RWPE2 (cell line): ENCODE measurements around the gene RETREG1.

ENCODE experiments used
- ATAC-seq: fragments of 200-7000 bp; cut with Tn5 transposase; 3 replicates; pipeline ENCODE4 v1.9.1; 2021; ENCODE audit warnings: low read depth
- DNase-seq: peaks from one replicate; pipeline ENCODE4 v3.0.0-alpha.2; 2020; ENCODE audit warnings: low spot score
- H3K27ac ChIP-seq: fragments of 450-650 bp; 2 replicates; pipeline ENCODE4 v1.5.1; 2017; ENCODE audit warnings: mild to moderate bottlenecking; ENCODE audit not compliant: poor library complexity, severe bottlenecking
- H3K27me3 ChIP-seq: fragments of 250-450 bp; sonication (Bioruptor Pico); 2 replicates; pipeline ENCODE4 v1.5.1; 2021; ENCODE audit warnings: mild to moderate bottlenecking, moderate library complexity; ENCODE audit not compliant: insufficient read depth, poor library complexity, severe bottlenecking
- H3K36me3 ChIP-seq: fragments of 250-450 bp; sonication (Bioruptor Pico); 2 replicates; pipeline ENCODE4 v1.5.1; 2020; ENCODE audit warnings: low read depth, mild to moderate bottlenecking, moderate library complexity
- H3K4me1 ChIP-seq: fragments of 250-450 bp; sonication (Bioruptor Pico); 2 replicates; pipeline ENCODE4 v1.5.1; 2021; ENCODE audit warnings: mild to moderate bottlenecking, moderate library complexity; ENCODE audit not compliant: insufficient read depth, poor library complexity, severe bottlenecking
- H3K4me3 ChIP-seq: fragments of 250-450 bp; sonication (Bioruptor Pico); 2 replicates; pipeline ENCODE4 v1.5.1; 2021; ENCODE audit warnings: mild to moderate bottlenecking, moderate library complexity; ENCODE audit not compliant: severe bottlenecking
- H3K9me3 ChIP-seq: fragments of 250-450 bp; sonication (Bioruptor Pico); 2 replicates; pipeline ENCODE4 v1.5.1; 2021; ENCODE audit warnings: mild to moderate bottlenecking, moderate library complexity; ENCODE audit not compliant: severe bottlenecking
- CTCF ChIP-seq: fragments of 450-650 bp; IDR thresholded peaks from one replicate; pipeline ENCODE4 v1.5.1; 2017; ENCODE audit warnings: mild to moderate bottlenecking, moderate library complexity; ENCODE audit not compliant: poor library complexity, severe bottlenecking

Gene RETREG1

GRCh38 chr5:16492398-16493140 is 124.2 kb downstream of the RETREG1 start:
- no peak for DNase-seq

GRCh38 chr5:16490911-16491310 is 125.9 kb downstream of the RETREG1 start:
- H3K27ac ChIP-seq, result no peak overlapping the region
- peaks cover 11% of the 10 kb centered on the region for H3K9me3 ChIP-seq
- ATAC-seq, result no peak
- H3K27me3 ChIP-seq, result no peaks in the 10 kb centered on the region
- peaks cover 23% of the 10 kb centered on the region for H3K4me1 ChIP-seq
- H3K4me3 ChIP-seq, result no peak overlapping the region
- H3K36me3 ChIP-seq, result no peaks in the 10 kb centered on the region
- DNase-seq, result no peak
- TF ChIP-seq CTCF, result no peak

More at GRCh38 chr5:16492398-16493140, 124.2 kb downstream of the RETREG1 start:
- TF ChIP-seq CTCF, result no peak
- ATAC-seq, result peak; percentile 59
- Histone ChIP-seq H3K4me1 (peaks cover 23% of the 10 kb centered on the region), H3K27me3 (no peaks in the 10 kb centered on the region), H3K27ac (peak overlapping the region; percentile 96), H3K36me3 (no peaks in the 10 kb centered on the region), H3K9me3 (peaks cover 11% of the 10 kb centered on the region), H3K4me3 (no peak overlapping the region)

- H3K4me3 ChIP-seq, result no peak overlapping the region
- H3K4me1 ChIP-seq, result peaks cover 28% of the 10 kb centered on the region
- H3K9me3 ChIP-seq, result peaks cover under 1% of the 10 kb centered on the region
- H3K36me3 ChIP-seq, result no peaks in the 10 kb centered on the region
- DNase-seq (no peak), ATAC-seq (peak; percentile 52)
- peak; percentile 92 for TF ChIP-seq CTCF
- no peak overlapping the region for H3K27ac ChIP-seq
- H3K27me3 ChIP-seq, result no peaks in the 10 kb centered on the region
Measured at GRCh38 chr5:16489322-16489791, 127.4 kb downstream of the RETREG1 start.

- Histone ChIP-seq H3K36me3 (no peaks in the 10 kb centered on the region), H3K4me3 (no peak overlapping the region), H3K27ac (no peak overlapping the region), H3K27me3 (no peaks in the 10 kb centered on the region), H3K9me3 (no peaks in the 10 kb centered on the region), H3K4me1 (peaks cover 30% of the 10 kb centered on the region)
- TF ChIP-seq CTCF, result no peak
- ATAC-seq (no peak), DNase-seq (no peak)
Measured at GRCh38 chr5:16487456-16487855, 129.3 kb downstream of the RETREG1 start.

- peaks cover 22% of the 10 kb centered on the region for H3K4me1 ChIP-seq
- no peaks in the 10 kb centered on the region for H3K9me3 ChIP-seq
- H3K36me3 ChIP-seq, result no peaks in the 10 kb centered on the region
- TF ChIP-seq CTCF, result no peak
- H3K27me3 ChIP-seq, result no peaks in the 10 kb centered on the region
- H3K27ac ChIP-seq, result no peak overlapping the region
- DNase-seq (no peak), ATAC-seq (no peak)
- no peak overlapping the region for H3K4me3 ChIP-seq
Measured at GRCh38 chr5:16486711-16487111, 130.1 kb downstream of the RETREG1 start.
